Activated CD8-positive, alpha-beta T cell treated with anti-CD3 and anti-CD28 coated beads for 36 hours (primary cell): ENCODE results near the gene DDC. TPM values are rescaled to one million over a fixed set of nuclear protein-coding genes. Genes with fewer than 3 reads are reported as not detected.

Source experiments
- ATAC-seq: fragments of 200-7000 bp; cut with Tn5 transposase; one replicate; pipeline ENCODE4 v1.10.0; 2021; ENCODE audit warnings: mild to moderate bottlenecking, moderate library complexity
- CTCF ChIA-PET: fragments of 350-600 bp; sonication (Branson Sonifier 250); formaldehyde crosslinking; loops from one replicate; lab custom pipeline; 2021; ENCODE audit warnings: antibody characterized with exemption; lab: Charles Lee
- POLR2A ChIA-PET: fragments of 350-600 bp; sonication (Branson Sonifier 250); formaldehyde crosslinking; loops from one replicate; lab custom pipeline; 2021; ENCODE audit warnings: antibody characterized with exemption; lab: Charles Lee
- DNase-seq: peaks from one replicate; pipeline ENCODE4 v3.0.0-alpha.2; 2020
- H3K27ac Mint-ChIP-seq: one replicate; pipeline ENCODE4 v1.8.0; 2021; ENCODE audit warnings: mild to moderate bottlenecking, mixed read lengths
- H3K27me3 Mint-ChIP-seq: one replicate; pipeline ENCODE4 v1.8.0; 2021; ENCODE audit warnings: mixed read lengths
- H3K36me3 Mint-ChIP-seq: one replicate; pipeline ENCODE4 v1.8.0; 2021; ENCODE audit warnings: low read depth, mixed read lengths
- H3K4me1 Mint-ChIP-seq: one replicate; pipeline ENCODE4 v1.8.0; 2021; ENCODE audit warnings: low read depth, mixed read lengths
- H3K4me3 Mint-ChIP-seq: one replicate; pipeline ENCODE4 v1.8.0; 2021; ENCODE audit warnings: mild to moderate bottlenecking, moderate library complexity, mixed read lengths
- H3K9me3 Mint-ChIP-seq: one replicate; pipeline ENCODE4 v1.8.0; 2021; ENCODE audit warnings: mixed read lengths
- intact Hi-C: fragments of 100-400 bp; cut with micrococcal nuclease; formaldehyde crosslinking; loops from one replicate; pipeline ENCODE4 v1.10.0; 2022
- total RNA-seq, 2 experiments: library from RNA; stranded (reverse); gene quantifications; one replicate each; pipeline ENCODE4 v1.2.3, GENCODE V29; 2021
- TF ChIP-seq, protein P1 (sequence below): fragments of 200-600 bp; IDR thresholded peaks from one replicate; pipeline ENCODE4 v1.8.0; 2022; ENCODE audit warnings: antibody characterized with exemption, mild to moderate bottlenecking

DDC gene
- total RNA-seq, 2 experiments from 2014 or later = 0.36 to 1.2 TPM

DNA sequence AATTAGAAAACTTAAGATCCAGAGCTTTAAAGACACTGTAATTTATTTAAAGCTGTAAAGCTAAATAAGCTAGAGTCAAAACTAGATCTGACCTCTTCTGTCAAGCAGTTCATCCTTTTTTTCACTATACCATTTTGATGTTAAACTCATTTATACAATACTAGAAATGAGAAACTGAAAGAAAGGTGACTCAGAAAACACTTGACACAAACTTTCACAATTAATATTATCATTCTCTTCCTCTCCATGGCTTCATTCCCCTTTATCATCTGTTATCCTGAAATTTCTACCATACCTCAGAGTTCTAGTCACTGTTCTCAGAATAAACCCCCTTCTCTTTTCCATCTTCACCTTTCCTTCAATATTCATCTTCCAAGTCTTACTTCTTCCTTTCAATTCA is 116.4 kb downstream of the DDC start:
- ATAC-seq = peak; percentile 22
- peaks cover 50% of the 10 kb centered on the region for H3K4me1 Mint-ChIP-seq
- intact Hi-C loops = no loop called here
- POLR2A ChIA-PET = interaction anchor here (0.6 kb wide), 1 partner anchor 329 kb away, joined by 3 read pairs; no protein-coding TSS in a partner anchor
- peak overlapping the region; percentile 96 for H3K27ac Mint-ChIP-seq
- peak overlapping the region; percentile 92 for H3K4me3 Mint-ChIP-seq
- DNase-seq = no peak
- H3K9me3 Mint-ChIP-seq = no peaks in the 10 kb centered on the region
- TF ChIP-seq, protein P1, sequence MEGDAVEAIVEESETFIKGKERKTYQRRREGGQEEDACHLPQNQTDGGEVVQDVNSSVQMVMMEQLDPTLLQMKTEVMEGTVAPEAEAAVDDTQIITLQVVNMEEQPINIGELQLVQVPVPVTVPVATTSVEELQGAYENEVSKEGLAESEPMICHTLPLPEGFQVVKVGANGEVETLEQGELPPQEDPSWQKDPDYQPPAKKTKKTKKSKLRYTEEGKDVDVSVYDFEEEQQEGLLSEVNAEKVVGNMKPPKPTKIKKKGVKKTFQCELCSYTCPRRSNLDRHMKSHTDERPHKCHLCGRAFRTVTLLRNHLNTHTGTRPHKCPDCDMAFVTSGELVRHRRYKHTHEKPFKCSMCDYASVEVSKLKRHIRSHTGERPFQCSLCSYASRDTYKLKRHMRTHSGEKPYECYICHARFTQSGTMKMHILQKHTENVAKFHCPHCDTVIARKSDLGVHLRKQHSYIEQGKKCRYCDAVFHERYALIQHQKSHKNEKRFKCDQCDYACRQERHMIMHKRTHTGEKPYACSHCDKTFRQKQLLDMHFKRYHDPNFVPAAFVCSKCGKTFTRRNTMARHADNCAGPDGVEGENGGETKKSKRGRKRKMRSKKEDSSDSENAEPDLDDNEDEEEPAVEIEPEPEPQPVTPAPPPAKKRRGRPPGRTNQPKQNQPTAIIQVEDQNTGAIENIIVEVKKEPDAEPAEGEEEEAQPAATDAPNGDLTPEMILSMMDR = no peak
- no peaks in the 10 kb centered on the region for H3K27me3 Mint-ChIP-seq
- peaks cover 36% of the 10 kb centered on the region for H3K36me3 Mint-ChIP-seq
- CTCF ChIA-PET = interaction anchor here (1.5 to 6.9 kb wide), 5 partner anchors 19 to 306 kb away, joined by 4 to 36 read pairs (median 7); no protein-coding TSS in a partner anchor

DNA sequence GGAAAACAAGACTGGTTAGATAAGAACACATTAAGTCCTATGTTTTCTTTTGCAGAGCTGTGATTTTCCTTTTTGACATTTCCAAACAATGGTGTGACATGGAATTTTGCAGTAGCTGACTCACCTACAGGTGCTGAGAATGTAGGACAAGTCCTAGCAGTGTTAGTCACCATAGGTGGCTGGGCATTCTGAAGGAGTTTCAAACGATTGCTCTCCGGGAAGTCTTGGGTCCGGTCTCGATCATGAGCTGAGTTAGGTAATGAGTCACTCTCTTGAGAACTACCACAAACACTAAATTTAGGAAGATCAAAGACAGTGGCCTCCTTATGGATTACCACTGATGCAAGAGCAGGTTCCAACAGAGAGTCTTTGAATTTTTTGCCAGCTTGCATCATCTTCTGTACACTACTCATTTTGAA is 118.7 kb downstream of the DDC start:
- Mint-ChIP-seq H3K4me3 (no peak overlapping the region), H3K4me1 (peaks cover 58% of the 10 kb centered on the region), H3K9me3 (no peaks in the 10 kb centered on the region), H3K27ac (no peak overlapping the region), H3K27me3 (no peaks in the 10 kb centered on the region), H3K36me3 (peaks cover 48% of the 10 kb centered on the region)
- POLR2A ChIA-PET = interaction anchor here (0.7 to 1.5 kb wide), 4 partner anchors 9 to 327 kb away, joined by 3 to 5 read pairs (median 3); no protein-coding TSS in a partner anchor
- CTCF ChIA-PET = interaction anchor here (1.3 to 6.9 kb wide), 7 partner anchors 21 to 354 kb away, joined by 3 to 36 read pairs (median 6); partner anchors contain the start of gene ZPBP
- ATAC-seq = no peak
- intact Hi-C loops = no loop called here
- TF ChIP-seq, protein P1 = no peak
- peak; percentile 12 for DNase-seq

DNA sequence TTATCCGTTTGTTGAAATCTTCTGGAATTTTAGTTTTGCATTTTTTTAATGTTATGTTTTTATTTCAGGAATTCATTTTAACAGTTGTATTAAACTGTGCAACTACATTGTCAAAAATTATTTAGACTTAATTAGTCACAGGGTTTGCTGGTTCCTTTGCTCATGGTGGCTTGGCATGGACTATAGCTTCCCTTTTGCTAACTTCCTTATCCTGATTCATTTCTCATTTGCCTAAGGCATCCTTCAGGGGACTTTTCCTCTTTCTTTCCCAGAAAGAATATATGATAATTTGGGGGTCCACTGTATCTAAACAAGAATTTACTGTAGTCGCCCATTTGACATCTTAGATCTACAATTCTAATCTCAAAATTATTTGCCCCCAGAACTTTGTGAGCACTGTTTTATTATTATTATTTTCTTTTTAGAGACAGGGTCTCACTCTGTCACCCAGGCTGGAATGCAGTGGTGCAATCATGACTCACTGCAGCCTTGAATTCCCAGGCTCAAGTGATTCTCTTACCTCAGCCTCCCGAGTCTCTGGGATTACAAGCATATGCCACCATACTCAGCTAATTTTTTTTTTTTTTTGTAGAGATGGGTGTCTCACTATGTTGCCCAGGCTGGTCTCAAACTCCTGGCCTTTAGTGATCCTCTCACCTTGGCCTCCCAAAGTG is 128.9 kb downstream of the DDC start:
- CTCF ChIA-PET = interaction anchor here (0.9 kb wide), 1 partner anchor 18 kb away, joined by 3 read pairs; no protein-coding TSS in a partner anchor
- Mint-ChIP-seq H3K27ac (no peak overlapping the region), H3K4me1 (no peaks in the 10 kb centered on the region), H3K9me3 (no peaks in the 10 kb centered on the region), H3K36me3 (peaks cover 40% of the 10 kb centered on the region), H3K27me3 (no peaks in the 10 kb centered on the region), H3K4me3 (no peak overlapping the region)
- ATAC-seq (no peak), DNase-seq (no peak)
- intact Hi-C loops = no loop called here
- POLR2A ChIA-PET = no interaction called here
- TF ChIP-seq, protein P1 = no peak

DNA sequence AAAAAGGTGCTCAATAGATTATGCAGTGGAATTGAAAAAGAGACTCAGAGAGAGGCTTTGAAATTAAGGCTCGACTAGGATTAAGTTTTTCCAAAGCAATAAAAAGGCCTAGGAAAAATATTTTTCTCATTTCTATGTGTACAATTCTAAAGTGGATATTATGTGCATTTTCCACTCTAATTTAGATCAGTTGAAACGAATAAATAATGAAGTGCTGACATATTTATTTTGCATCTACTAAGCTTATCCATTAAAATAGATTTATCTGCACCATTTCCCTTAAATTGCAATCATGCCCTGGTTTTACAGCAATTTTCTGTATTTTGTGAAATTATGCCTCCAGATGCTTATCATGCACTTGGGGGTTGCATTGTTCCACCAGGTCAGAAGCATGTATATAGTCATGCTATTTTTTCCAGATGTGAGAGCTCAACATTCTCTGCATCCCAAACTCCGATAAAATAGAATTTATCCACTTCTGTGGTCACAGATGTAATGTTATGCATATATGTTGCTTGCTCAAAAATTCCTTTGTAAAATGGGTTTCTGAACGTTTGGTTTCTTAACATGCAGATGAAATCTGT is 133.4 kb downstream of the DDC start:
- Mint-ChIP-seq H3K36me3 (peaks cover 4% of the 10 kb centered on the region), H3K27me3 (no peaks in the 10 kb centered on the region), H3K4me1 (no peaks in the 10 kb centered on the region), H3K4me3 (no peak overlapping the region), H3K9me3 (no peaks in the 10 kb centered on the region), H3K27ac (no peak overlapping the region)
- intact Hi-C loops = no loop called here
- no peak for DNase-seq
- ATAC-seq = no peak
- POLR2A ChIA-PET = no interaction called here
- CTCF ChIA-PET = no interaction called here
- TF ChIP-seq, protein P1 = no peak

DNA sequence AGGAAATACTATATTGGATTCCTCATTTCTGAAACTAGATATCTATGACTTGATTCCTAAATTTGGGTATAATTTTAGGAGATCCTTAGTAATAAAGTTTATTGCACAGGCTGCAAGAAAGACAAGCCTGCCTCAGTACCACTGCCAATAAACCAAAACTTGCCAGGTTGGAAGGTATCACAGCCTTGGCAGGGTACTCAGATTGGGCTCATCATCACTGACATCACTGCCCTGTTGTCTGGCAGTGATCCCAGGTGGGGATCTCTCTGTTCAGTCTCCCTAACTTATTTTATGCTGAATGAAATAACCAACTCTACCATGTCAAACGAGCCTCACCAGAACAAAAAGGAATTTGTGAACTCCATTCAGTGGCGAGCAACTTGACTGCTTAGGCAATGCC is 133.9 kb downstream of the DDC start:
- no peak for ATAC-seq
- peaks cover 2% of the 10 kb centered on the region for H3K36me3 Mint-ChIP-seq
- no peaks in the 10 kb centered on the region for H3K9me3 Mint-ChIP-seq
- no peak overlapping the region for H3K27ac Mint-ChIP-seq
- H3K27me3 Mint-ChIP-seq = no peaks in the 10 kb centered on the region
- TF ChIP-seq, protein P1 = no peak
- H3K4me3 Mint-ChIP-seq = no peak overlapping the region
- no peak for DNase-seq
- ChIA-PET POLR2A (no interaction called here), CTCF (no interaction called here)
- H3K4me1 Mint-ChIP-seq = no peaks in the 10 kb centered on the region
- intact Hi-C loops = no loop called here
